ENCODE data around the gene LAMB1. TPM values are rescaled to one million over a fixed set of nuclear protein-coding genes. Genes with fewer than 3 reads are reported as not detected.

Gene LAMB1
- total RNA-seq, 1 experiment from 2014 or later = 101 TPM

GRCh38 chr7:107971613-107972012, 31.3 kb downstream of the LAMB1 start:
- Mint-ChIP-seq H3K27ac (no peak overlapping the region), H3K4me1 (peaks cover 14% of the 10 kb centered on the region), H3K9me3 (no peaks in the 10 kb centered on the region), H3K4me3 (no peak overlapping the region), H3K36me3 (peaks cover 49% of the 10 kb centered on the region), H3K27me3 (ENCODE audit: low read depth) (no peaks in the 10 kb centered on the region)
- DNase-seq (ENCODE audit: low spot score) = no peak
- CTCF ChIA-PET = no interaction called here
- TF ChIP-seq ZNF532 (CRISPR knock-in tag; IDR thresholded peaks at IDR 0.05; ENCODE audit: borderline replicate concordance) (no peak), CDX4 (CRISPR knock-in tag; IDR thresholded peaks at IDR 0.05; ENCODE audit: borderline replicate concordance) (no peak), ATF2 (CRISPR knock-in tag; IDR thresholded peaks at IDR 0.05; ENCODE audit: borderline replicate concordance, low read depth) (no peak), USF2 (CRISPR knock-in tag; IDR thresholded peaks at IDR 0.05) (no peak)
- POLR2A ChIA-PET = no interaction called here
- no peak for ATAC-seq

GRCh38 chr7:107971100-107971499, 31.9 kb downstream of the LAMB1 start:
- H3K27me3 Mint-ChIP-seq (ENCODE audit: low read depth) = no peaks in the 10 kb centered on the region
- CTCF ChIA-PET = no interaction called here
- ATAC-seq = no peak

More at GRCh38 chr7:107971100-107971499, 31.9 kb downstream of the LAMB1 start:
- Mint-ChIP-seq H3K4me3 (no peak overlapping the region), H3K27ac (no peak overlapping the region; the same call in 1 of the 2 replicates), H3K9me3 (no peaks in the 10 kb centered on the region), H3K4me1 (peaks cover 14% of the 10 kb centered on the region), H3K36me3 (peaks cover 49% of the 10 kb centered on the region)
- DNase-seq (ENCODE audit: low spot score) = no peak
- POLR2A ChIA-PET = no interaction called here
- TF ChIP-seq MXD4 (CRISPR knock-in tag; IDR thresholded peaks at IDR 0.05; ENCODE audit: borderline replicate concordance) (no peak), ZNF532 (CRISPR knock-in tag; IDR thresholded peaks at IDR 0.05; ENCODE audit: borderline replicate concordance) (no peak)
